M059J (cell line): ENCODE data around the gene HDAC11. TPM values are rescaled to one million over a fixed set of nuclear protein-coding genes. Genes with fewer than 3 reads are reported as not detected.
"Not testable (repeated sequence)": the region's sequence is repeated elsewhere in the genome, so short reads cannot be mapped to it uniquely, and the experiment has no call there.

Experiments used
- DNase-seq: peaks from one replicate; pipeline ENCODE4 v3.0.0-alpha.2; 2012; ENCODE audit warnings: low read depth
- total RNA-seq: library from RNA; depleted of rRNA; stranded (reverse); fragments of >200 nt; shearing (Covaris generic); gene quantifications from 2 replicates; pipeline ENCODE4 v1.2.3, GENCODE V29; 2014

HDAC11 gene
- total RNA-seq, 1 experiment from 2014 or later: 5.5 TPM

- no peak for DNase-seq
These were observed 13.8 kb downstream of the HDAC11 start for GRCh38 chr3:13493867-13494441.

GRCh38 chr3:13494463-13495350 is 14.6 kb downstream of the HDAC11 start:
- no peak for DNase-seq

GRCh38 chr3:13495351-13495813 is 15.3 kb downstream of the HDAC11 start:
- DNase-seq: no peak

- DNase-seq: peak; percentile 89
These were observed 16.0 kb downstream of the HDAC11 start for GRCh38 chr3:13495921-13496723.

GRCh38 chr3:13496879-13497278 is 16.8 kb downstream of the HDAC11 start:
- DNase-seq: no peak

- DNase-seq: peak; percentile 55
These were observed 17.3 kb downstream of the HDAC11 start for GRCh38 chr3:13497386-13497785.

GRCh38 chr3:13498354-13499060 is 18.4 kb downstream of the HDAC11 start:
- no peak for DNase-seq

GRCh38 chr3:13499246-13499645 is 19.1 kb downstream of the HDAC11 start:
- not testable (repeated sequence) for DNase-seq

- DNase-seq: no peak
These were observed 20.2 kb downstream of the HDAC11 start for GRCh38 chr3:13500133-13500885.

- DNase-seq: no peak
These were observed 20.9 kb downstream of the HDAC11 start for GRCh38 chr3:13501056-13501455.

- no peak for DNase-seq
These were observed 21.4 kb downstream of the HDAC11 start for GRCh38 chr3:13501521-13501920.

- no peak for DNase-seq
These were observed 22.1 kb downstream of the HDAC11 start for GRCh38 chr3:13501958-13502790.

- no peak for DNase-seq
These were observed 22.6 kb downstream of the HDAC11 start for GRCh38 chr3:13502791-13503060.

- peak; percentile 93 for DNase-seq
These were observed 24.2 kb downstream of the HDAC11 start for GRCh38 chr3:13504161-13504831.

- DNase-seq: no peak
These were observed 25.3 kb downstream of the HDAC11 start for GRCh38 chr3:13505147-13506130.

GRCh38 chr3:13506239-13506638 is 26.1 kb downstream of the HDAC11 start:
- DNase-seq: no peak

GRCh38 chr3:13506680-13507079 is 26.6 kb downstream of the HDAC11 start:
- DNase-seq: no peak

GRCh38 chr3:13507247-13507569 is 27.1 kb downstream of the HDAC11 start:
- no peak for DNase-seq
